PC-9 (cell line): Measurements from ENCODE around the gene STXBP3.

ENCODE experiments used
- EZH2 ChIP-seq: fragments of 200-600 bp; sonication (generic); IDR thresholded peaks from 2 replicates; pipeline ENCODE4 v1.8.0; 2017; ENCODE audit warnings: antibody characterized with exemption, low read depth
- TF ChIP-seq, protein P1 (sequence below): fragments of 200-600 bp; sonication (generic); conservative IDR thresholded peaks from 2 replicates; pipeline ENCODE4 v1.6.1; 2017; ENCODE audit warnings: mixed run types, antibody characterized with exemption, mild to moderate bottlenecking, moderate library complexity

DNA sequence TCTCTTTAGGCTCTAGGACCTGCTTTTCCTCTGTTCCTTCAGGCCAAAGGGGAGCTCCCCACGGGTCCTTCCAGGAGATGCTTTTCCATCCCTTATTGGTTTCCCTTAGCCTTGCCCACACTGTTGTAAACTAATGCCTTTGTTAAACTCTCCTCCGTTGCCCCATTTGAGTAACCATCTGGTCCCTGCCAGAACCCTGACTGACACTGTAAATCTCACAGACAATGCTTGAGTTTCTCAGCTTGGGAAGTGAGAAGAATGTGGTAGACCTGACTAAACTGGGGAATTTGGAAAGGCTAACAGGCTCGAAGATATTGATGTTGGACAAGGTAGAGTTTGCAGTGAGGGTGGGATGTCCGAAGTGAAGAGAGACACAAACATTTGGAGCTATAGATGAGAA lies 99.0 kb downstream of the STXBP3 start:
- TF ChIP-seq, protein P1, sequence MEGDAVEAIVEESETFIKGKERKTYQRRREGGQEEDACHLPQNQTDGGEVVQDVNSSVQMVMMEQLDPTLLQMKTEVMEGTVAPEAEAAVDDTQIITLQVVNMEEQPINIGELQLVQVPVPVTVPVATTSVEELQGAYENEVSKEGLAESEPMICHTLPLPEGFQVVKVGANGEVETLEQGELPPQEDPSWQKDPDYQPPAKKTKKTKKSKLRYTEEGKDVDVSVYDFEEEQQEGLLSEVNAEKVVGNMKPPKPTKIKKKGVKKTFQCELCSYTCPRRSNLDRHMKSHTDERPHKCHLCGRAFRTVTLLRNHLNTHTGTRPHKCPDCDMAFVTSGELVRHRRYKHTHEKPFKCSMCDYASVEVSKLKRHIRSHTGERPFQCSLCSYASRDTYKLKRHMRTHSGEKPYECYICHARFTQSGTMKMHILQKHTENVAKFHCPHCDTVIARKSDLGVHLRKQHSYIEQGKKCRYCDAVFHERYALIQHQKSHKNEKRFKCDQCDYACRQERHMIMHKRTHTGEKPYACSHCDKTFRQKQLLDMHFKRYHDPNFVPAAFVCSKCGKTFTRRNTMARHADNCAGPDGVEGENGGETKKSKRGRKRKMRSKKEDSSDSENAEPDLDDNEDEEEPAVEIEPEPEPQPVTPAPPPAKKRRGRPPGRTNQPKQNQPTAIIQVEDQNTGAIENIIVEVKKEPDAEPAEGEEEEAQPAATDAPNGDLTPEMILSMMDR: no peak
- no peak for TF ChIP-seq EZH2
